ENCODE data around the gene PSMG4.

GRCh38 chr6:3316331-3316730 is 57.6 kb downstream of the PSMG4 start:
- TF ChIP-seq CTCF (IDR thresholded peaks at IDR 0.05) (no peak), POLR2A (IDR thresholded peaks at IDR 0.05) (no peak), POLR2AphosphoS5 (IDR thresholded peaks at IDR 0.05) (no peak), EP300 (IDR thresholded peaks at IDR 0.05; ENCODE audit: low read depth) (no peak)

Measured in transverse colon (tissue), 4 donors.